Left ventricle myocardium inferior (tissue), 1 donor: ENCODE results near the gene KCNMA1. TPM values are rescaled to one million over a fixed set of nuclear protein-coding genes. Genes with fewer than 3 reads are reported as not detected.

Experiments used
- DNase-seq: peaks from one replicate; pipeline ENCODE4 v3.0.0-alpha.2; 2020
- H3K27ac ChIP-seq: fragments of 200-600 bp; replicated peaks from 2 replicates; pipeline ENCODE4 v1.8.0; 2021
- H3K27me3 ChIP-seq: fragments of 200-600 bp; 2 replicates; pipeline ENCODE4 v1.8.0; 2021; ENCODE audit warnings: low read depth
- H3K36me3 ChIP-seq: fragments of 200-600 bp; 2 replicates; pipeline ENCODE4 v1.8.0; 2021
- H3K4me1 ChIP-seq: fragments of 200-600 bp; 2 replicates; pipeline ENCODE4 v1.8.0; 2021
- H3K4me3 ChIP-seq: fragments of 200-600 bp; 2 replicates; pipeline ENCODE4 v1.8.0; 2021; ENCODE audit warnings: mild to moderate bottlenecking, moderate library complexity
- H3K9me3 ChIP-seq: fragments of 200-600 bp; replicated peaks from 2 replicates; pipeline ENCODE4 v1.8.0; 2021
- intact Hi-C: fragments of 100-400 bp; cut with micrococcal nuclease; formaldehyde crosslinking; loops from one replicate; pipeline ENCODE4 v1.11.0; 2022
- total RNA-seq: library from RNA; stranded (reverse); fragmentation: NEBNext Ultra II Directional; extraction: Animal tissue kit (Norgen Biotek cat#: 25700); gene quantifications from one replicate; pipeline ENCODE4 v1.2.1, GENCODE V29; 2021
- TF ChIP-seq, protein P1 (sequence below): fragments of 200-600 bp; IDR thresholded peaks from 2 replicates; pipeline ENCODE4 v1.8.0; 2021; ENCODE audit warnings: antibody characterized with exemption, mild to moderate bottlenecking, borderline replicate concordance
- donor health status: DM: no; HTN: yes; CAD: no; lungs with severe emphysema.

The KCNMA1 gene
- total RNA-seq, 1 donor from 2014 or later: 1.8 TPM

DNA sequence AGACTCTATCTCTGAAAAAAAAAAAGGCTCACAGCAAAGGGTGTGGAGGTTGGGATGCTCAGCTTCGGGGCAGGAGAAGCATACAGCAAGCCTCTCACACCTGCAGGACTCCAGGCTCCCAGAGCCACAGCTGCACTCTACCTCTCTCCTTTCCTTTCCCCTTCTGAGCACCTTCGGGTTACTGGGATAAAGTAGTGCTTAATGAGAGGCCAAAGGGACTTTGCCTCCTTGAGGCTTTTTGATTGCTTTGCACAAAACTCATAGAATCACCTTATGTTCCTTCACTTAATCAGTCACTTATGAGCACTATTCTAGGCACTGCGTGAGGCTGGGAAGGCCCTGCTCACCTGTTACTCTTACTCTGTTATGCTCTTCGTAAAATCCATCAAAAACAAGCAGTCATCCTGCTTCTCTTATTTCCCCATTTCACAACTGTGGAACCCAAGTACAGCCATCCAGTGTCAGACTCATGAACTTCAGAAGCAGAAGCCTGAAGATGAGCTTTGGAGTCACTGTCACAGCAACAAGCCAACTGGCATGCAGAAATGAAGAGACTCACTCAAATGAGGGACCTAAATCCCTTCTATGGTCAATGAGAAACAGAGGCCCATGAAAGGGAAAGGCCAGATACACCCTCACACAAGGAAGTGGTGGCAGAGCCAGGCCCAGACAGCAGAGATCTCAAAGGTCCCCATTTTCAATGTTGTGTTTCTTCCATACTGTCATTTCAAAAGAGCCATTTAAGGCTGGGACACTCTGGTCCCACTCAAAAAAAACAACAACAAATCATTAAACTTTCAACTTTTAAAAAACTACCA lies 205.4 kb downstream of the KCNMA1 start:
- H3K4me3 ChIP-seq: no peak overlapping the region
- no peaks in the 10 kb centered on the region for H3K4me1 ChIP-seq
- no peak for DNase-seq
- H3K36me3 ChIP-seq: no peaks in the 10 kb centered on the region
- TF ChIP-seq, protein P1, sequence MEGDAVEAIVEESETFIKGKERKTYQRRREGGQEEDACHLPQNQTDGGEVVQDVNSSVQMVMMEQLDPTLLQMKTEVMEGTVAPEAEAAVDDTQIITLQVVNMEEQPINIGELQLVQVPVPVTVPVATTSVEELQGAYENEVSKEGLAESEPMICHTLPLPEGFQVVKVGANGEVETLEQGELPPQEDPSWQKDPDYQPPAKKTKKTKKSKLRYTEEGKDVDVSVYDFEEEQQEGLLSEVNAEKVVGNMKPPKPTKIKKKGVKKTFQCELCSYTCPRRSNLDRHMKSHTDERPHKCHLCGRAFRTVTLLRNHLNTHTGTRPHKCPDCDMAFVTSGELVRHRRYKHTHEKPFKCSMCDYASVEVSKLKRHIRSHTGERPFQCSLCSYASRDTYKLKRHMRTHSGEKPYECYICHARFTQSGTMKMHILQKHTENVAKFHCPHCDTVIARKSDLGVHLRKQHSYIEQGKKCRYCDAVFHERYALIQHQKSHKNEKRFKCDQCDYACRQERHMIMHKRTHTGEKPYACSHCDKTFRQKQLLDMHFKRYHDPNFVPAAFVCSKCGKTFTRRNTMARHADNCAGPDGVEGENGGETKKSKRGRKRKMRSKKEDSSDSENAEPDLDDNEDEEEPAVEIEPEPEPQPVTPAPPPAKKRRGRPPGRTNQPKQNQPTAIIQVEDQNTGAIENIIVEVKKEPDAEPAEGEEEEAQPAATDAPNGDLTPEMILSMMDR: no peak
- peaks cover 56% of the 10 kb centered on the region for H3K27me3 ChIP-seq
- intact Hi-C loops: no loop called here
- H3K27ac ChIP-seq: no peak overlapping the region
- no peaks in the 10 kb centered on the region for H3K9me3 ChIP-seq

DNA sequence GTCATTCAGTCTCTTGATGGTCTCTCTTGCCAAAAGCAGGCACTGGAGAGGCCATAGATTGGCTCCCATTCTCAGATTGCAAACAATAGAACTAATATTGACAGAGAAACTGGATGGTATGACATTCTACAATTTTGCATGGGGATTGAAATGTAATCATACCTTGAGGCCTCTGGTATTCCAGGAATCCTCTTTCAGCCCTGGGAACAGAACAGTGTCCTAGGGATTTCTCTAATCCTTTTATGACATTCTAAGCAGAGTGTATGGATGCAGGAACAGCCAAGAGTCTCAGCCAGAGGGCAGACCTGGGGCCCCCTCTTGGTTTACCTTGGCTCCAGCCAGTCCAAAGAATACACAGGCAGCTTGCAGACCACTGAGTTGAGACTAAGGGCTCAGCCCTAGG lies 206.4 kb downstream of the KCNMA1 start:
- TF ChIP-seq, protein P1: no peak
- H3K27ac ChIP-seq: no peak overlapping the region

DNA sequence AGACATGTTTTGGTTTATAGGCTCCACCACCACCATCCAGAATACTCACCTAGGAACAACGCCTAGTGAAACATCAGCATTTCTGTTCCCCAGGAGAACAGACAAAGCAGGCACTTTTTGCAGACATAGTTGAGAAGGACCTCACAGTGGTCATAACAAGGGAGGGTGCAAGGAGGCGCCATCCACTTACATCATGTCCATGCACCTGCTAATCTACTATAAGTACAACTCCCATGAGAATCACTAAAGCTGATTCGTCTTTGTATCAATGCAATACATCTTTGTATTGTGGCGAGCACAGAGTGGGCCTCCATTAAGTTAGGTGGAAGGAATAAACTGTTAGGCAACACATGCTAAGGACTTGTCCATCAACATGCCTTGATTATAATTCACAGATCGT lies 207.1 kb downstream of the KCNMA1 start:
- Histone ChIP-seq H3K36me3 (no peaks in the 10 kb centered on the region), H3K27ac (no peak overlapping the region), H3K4me1 (no peaks in the 10 kb centered on the region), H3K9me3 (no peaks in the 10 kb centered on the region), H3K4me3 (no peak overlapping the region), H3K27me3 (peaks cover 70% of the 10 kb centered on the region)
- TF ChIP-seq, protein P1: no peak
- intact Hi-C loops: no loop called here
- DNase-seq: no peak

More for the DNA sequence above, 206.4 kb downstream of the KCNMA1 start:
- DNase-seq: no peak
- Histone ChIP-seq H3K4me1 (no peaks in the 10 kb centered on the region), H3K4me3 (no peak overlapping the region), H3K27me3 (peaks cover 63% of the 10 kb centered on the region), H3K9me3 (no peaks in the 10 kb centered on the region), H3K36me3 (no peaks in the 10 kb centered on the region)
- intact Hi-C loops: no loop called here

DNA sequence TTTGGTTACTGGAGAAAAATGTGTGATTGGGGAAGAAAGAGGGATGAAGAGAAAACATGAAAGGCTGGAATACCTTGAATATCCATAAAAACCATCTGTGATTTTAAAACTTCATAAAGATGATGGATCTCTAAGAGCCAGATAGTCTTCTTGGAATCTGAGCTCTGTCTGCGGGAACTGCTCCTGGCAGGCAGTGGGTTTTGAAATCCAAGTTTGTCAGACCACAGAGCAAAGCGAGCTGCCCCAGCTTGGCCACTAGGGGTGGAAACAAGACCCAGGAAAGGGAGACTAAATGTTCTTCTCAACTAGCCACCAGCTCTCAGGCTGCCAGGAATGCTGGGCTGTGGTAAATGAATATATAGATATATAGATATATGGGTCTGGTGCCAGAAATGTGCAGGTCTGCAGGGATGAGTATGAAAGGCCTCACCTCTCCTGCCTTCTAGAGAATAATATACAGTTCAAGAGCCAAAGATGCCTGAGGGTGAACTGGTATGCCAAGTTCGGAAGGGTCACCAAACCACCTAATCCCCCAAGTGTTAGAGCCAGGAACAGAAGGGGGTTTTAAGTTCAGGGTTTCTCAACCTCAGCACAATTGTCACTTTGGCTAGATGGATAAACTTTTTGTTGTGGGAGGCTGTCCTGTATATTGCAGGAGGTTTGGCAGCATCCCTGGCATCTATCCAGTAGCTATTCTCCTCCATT lies 208.8 kb downstream of the KCNMA1 start:
- Histone ChIP-seq H3K9me3 (no peaks in the 10 kb centered on the region), H3K36me3 (no peaks in the 10 kb centered on the region), H3K27ac (no peak overlapping the region), H3K27me3 (peaks cover 64% of the 10 kb centered on the region), H3K4me1 (no peaks in the 10 kb centered on the region), H3K4me3 (no peak overlapping the region)
- no peak for DNase-seq
- intact Hi-C loops: no loop called here
- TF ChIP-seq, protein P1: peak; percentile 66

DNA sequence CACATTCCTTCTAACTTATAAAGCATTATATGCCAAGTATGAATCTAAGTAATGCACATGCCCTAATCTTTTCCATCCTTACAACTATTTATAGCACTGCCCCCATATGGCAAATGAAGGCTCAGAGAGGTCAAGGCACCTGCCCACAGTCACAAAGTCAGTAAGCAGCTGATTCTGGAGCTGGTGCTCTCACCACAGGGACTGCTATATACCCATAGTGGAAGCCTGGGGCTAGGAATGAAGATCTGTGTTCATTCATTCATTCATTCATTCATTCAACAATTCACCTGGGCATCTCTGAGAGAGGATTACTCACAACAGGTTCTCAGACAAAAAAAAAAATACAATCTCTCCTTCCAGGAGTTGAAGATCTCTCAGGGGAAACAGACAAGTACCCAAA lies 213.4 kb downstream of the KCNMA1 start:
- Histone ChIP-seq H3K27ac (no peak overlapping the region), H3K9me3 (no peaks in the 10 kb centered on the region), H3K4me1 (no peaks in the 10 kb centered on the region), H3K27me3 (peaks cover 42% of the 10 kb centered on the region), H3K36me3 (no peaks in the 10 kb centered on the region), H3K4me3 (no peak overlapping the region)
- DNase-seq: no peak
- TF ChIP-seq, protein P1: no peak
- intact Hi-C loops: no loop called here
